Measurements from ENCODE around the gene SRGAP3. TPM values are rescaled to one million over a fixed set of nuclear protein-coding genes. Genes with fewer than 3 reads are reported as not detected.

The SRGAP3 gene
- total RNA-seq, 2 donors from 2014 or later = 1.9 to 4.4 TPM

GRCh38 chr3:9180764-9181117 lies 68.7 kb downstream of the SRGAP3 start:
- Mint-ChIP-seq H3K36me3 (peaks cover 6 to 16% of the 10 kb centered on the region in 2 donors), H3K9me3 (peaks cover 3 to 4% of the 10 kb centered on the region in 2 donors), H3K27ac (peak overlapping the region; percentile 5 to 85)
- DNase-seq (ENCODE audit: low spot score in 2 of 2) (no peak), ATAC-seq (peak; percentile 39 to 58)

GRCh38 chr3:9179826-9180763 lies 69.4 kb downstream of the SRGAP3 start:
- Mint-ChIP-seq H3K9me3 (peaks cover 3 to 4% of the 10 kb centered on the region in 2 donors), H3K27ac (peak overlapping the region; percentile 5 to 85), H3K36me3 (peaks cover 6 to 16% of the 10 kb centered on the region in 2 donors)
- DNase-seq (ENCODE audit: low spot score in 2 of 2) = peak in 1 of 2 donors; percentile 14
- peak; percentile 59 to 76 for ATAC-seq

- Mint-ChIP-seq H3K27ac (peak overlapping the region in 1 of 2 donors; percentile 49), H3K9me3 (peaks cover 3 to 4% of the 10 kb centered on the region in 2 donors), H3K36me3 (peaks cover 6 to 16% of the 10 kb centered on the region in 2 donors)
- DNase-seq (ENCODE audit: low spot score in 2 of 2) (no peak), ATAC-seq (no peak)
These were observed 70.7 kb downstream of the SRGAP3 start for GRCh38 chr3:9178697-9179096.

GRCh38 chr3:9175421-9175820 lies 74.0 kb downstream of the SRGAP3 start:
- no peak overlapping the region for H3K27ac Mint-ChIP-seq
- H3K36me3 Mint-ChIP-seq = peaks cover 6 to 16% of the 10 kb centered on the region in 2 donors
- ATAC-seq = no peak
- H3K9me3 Mint-ChIP-seq = peaks cover 3 to 4% of the 10 kb centered on the region in 2 donors
- DNase-seq (ENCODE audit: low spot score in 2 of 2) = no peak

- Mint-ChIP-seq H3K9me3 (no peaks in the 10 kb centered on the region), H3K27ac (peak overlapping the region in 1 of 2 donors; percentile 13), H3K36me3 (no peaks in the 10 kb centered on the region)
- ATAC-seq = no peak
- DNase-seq (ENCODE audit: low spot score in 2 of 2) = no peak
These were observed 76.0 kb downstream of the SRGAP3 start for GRCh38 chr3:9173445-9173844.

GRCh38 chr3:9172851-9173321 lies 76.6 kb downstream of the SRGAP3 start:
- Mint-ChIP-seq H3K36me3 (no peaks in the 10 kb centered on the region), H3K9me3 (no peaks in the 10 kb centered on the region), H3K27ac (peak overlapping the region in 1 of 2 donors; percentile 39)
- ATAC-seq (no peak), DNase-seq (ENCODE audit: low spot score in 2 of 2) (no peak)

- no peak for DNase-seq (ENCODE audit: low spot score in 2 of 2)
- no peak for ATAC-seq
- Mint-ChIP-seq H3K36me3 (no peaks in the 10 kb centered on the region), H3K9me3 (no peaks in the 10 kb centered on the region), H3K27ac (peak overlapping the region in 1 of 2 donors; percentile 59)
These were observed 78.6 kb downstream of the SRGAP3 start for GRCh38 chr3:9170851-9171160.

- H3K9me3 Mint-ChIP-seq = no peaks in the 10 kb centered on the region
- peak overlapping the region in 1 of 2 donors; percentile 59 for H3K27ac Mint-ChIP-seq
- no peaks in the 10 kb centered on the region for H3K36me3 Mint-ChIP-seq
- DNase-seq (ENCODE audit: low spot score in 2 of 2) (no peak), ATAC-seq (peak; percentile 12 to 75)
These were observed 79.2 kb downstream of the SRGAP3 start for GRCh38 chr3:9169956-9170850.

GRCh38 chr3:9169326-9169725 lies 80.1 kb downstream of the SRGAP3 start:
- H3K9me3 Mint-ChIP-seq = no peaks in the 10 kb centered on the region
- DNase-seq (ENCODE audit: low spot score in 2 of 2) = no peak
- no peaks in the 10 kb centered on the region for H3K36me3 Mint-ChIP-seq
- H3K27ac Mint-ChIP-seq = no peak overlapping the region
- no peak for ATAC-seq

- Mint-ChIP-seq H3K36me3 (no peaks in the 10 kb centered on the region), H3K9me3 (no peaks in the 10 kb centered on the region), H3K27ac (peak overlapping the region; percentile 34 to 59)
- DNase-seq (ENCODE audit: low spot score in 2 of 2) (peak; percentile 56 to 61), ATAC-seq (peak; percentile 86 to 93)
These were observed 81.2 kb downstream of the SRGAP3 start for GRCh38 chr3:9168241-9168741.

GRCh38 chr3:9167222-9167621 lies 82.2 kb downstream of the SRGAP3 start:
- H3K27ac Mint-ChIP-seq = no peak overlapping the region
- DNase-seq (ENCODE audit: low spot score in 2 of 2) (no peak), ATAC-seq (no peak)
- no peaks in the 10 kb centered on the region for H3K36me3 Mint-ChIP-seq
- H3K9me3 Mint-ChIP-seq = no peaks in the 10 kb centered on the region

GRCh38 chr3:9165421-9165820 lies 84.0 kb downstream of the SRGAP3 start:
- Mint-ChIP-seq H3K36me3 (no peaks in the 10 kb centered on the region), H3K27ac (no peak overlapping the region), H3K9me3 (no peaks in the 10 kb centered on the region)
- DNase-seq (ENCODE audit: low spot score in 2 of 2) = no peak
- no peak for ATAC-seq

- ATAC-seq (no peak), DNase-seq (ENCODE audit: low spot score in 2 of 2) (no peak)
- H3K9me3 Mint-ChIP-seq = no peaks in the 10 kb centered on the region
- no peaks in the 10 kb centered on the region for H3K36me3 Mint-ChIP-seq
- no peak overlapping the region for H3K27ac Mint-ChIP-seq
These were observed 86.2 kb downstream of the SRGAP3 start for GRCh38 chr3:9163289-9163688.

GRCh38 chr3:9161811-9162210 lies 87.6 kb downstream of the SRGAP3 start:
- no peak for DNase-seq (ENCODE audit: low spot score in 2 of 2)
- no peaks in the 10 kb centered on the region for H3K36me3 Mint-ChIP-seq
- H3K27ac Mint-ChIP-seq = no peak overlapping the region
- no peaks in the 10 kb centered on the region for H3K9me3 Mint-ChIP-seq
- ATAC-seq = no peak

GRCh38 chr3:9161298-9161697 lies 88.1 kb downstream of the SRGAP3 start:
- no peak for ATAC-seq
- H3K36me3 Mint-ChIP-seq = no peaks in the 10 kb centered on the region

GRCh38 chr3:9158865-9159630 lies 90.4 kb downstream of the SRGAP3 start:
- no peak for DNase-seq (ENCODE audit: low spot score in 2 of 2)
- H3K36me3 Mint-ChIP-seq = no peaks in the 10 kb centered on the region
- peak overlapping the region in 1 of 2 donors; percentile 12 for H3K27ac Mint-ChIP-seq
- no peaks in the 10 kb centered on the region for H3K9me3 Mint-ChIP-seq
- ATAC-seq = no peak

More at GRCh38 chr3:9161298-9161697, 88.1 kb downstream of the SRGAP3 start:
- H3K9me3 Mint-ChIP-seq = no peaks in the 10 kb centered on the region
- no peak overlapping the region for H3K27ac Mint-ChIP-seq
- DNase-seq (ENCODE audit: low spot score in 2 of 2) = no peak

All from activated naive CD4-positive, alpha-beta T cell treated with anti-CD3 and anti-CD28 coated beads, Interleukin-2, amount 50 U/mL, for 72 hours (primary cell).